GM18499 (cell line): ENCODE measurements around the gene RPS6KA5.
"Not testable (repeated sequence)": the region's sequence is repeated elsewhere in the genome, so short reads cannot be mapped to it uniquely, and the experiment has no call there.

Experiments used
- ATAC-seq: cut with Tn5 transposase; IDR thresholded peaks from one replicate; pipeline ENCODE4 v1.9.1; 2021; ENCODE audit warnings: moderate number of reproducible peaks; ENCODE audit not compliant: insufficient read depth, unreplicated experiment

RPS6KA5 gene

GRCh38 chr14:91060351-91061055 is at the start of gene RPS6KA5:
Gene RPS6KA5 (minus strand): TSS chr14:91060641. CDS start chr14:91060434, 207 bp downstream.
- peak; percentile 79 for ATAC-seq

GRCh38 chr14:91108941-91109611 is 48.6 kb upstream of the RPS6KA5 start:
- ATAC-seq, result no peak

GRCh38 chr14:91103116-91103515 is 42.7 kb upstream of the RPS6KA5 start:
- ATAC-seq, result no peak

- no peak for ATAC-seq
Observed at GRCh38 chr14:91100102-91100501, 39.7 kb upstream of the RPS6KA5 start.

- ATAC-seq, result no peak
Observed at GRCh38 chr14:91098591-91098990, 38.1 kb upstream of the RPS6KA5 start.

GRCh38 chr14:91097657-91098056 is 37.2 kb upstream of the RPS6KA5 start:
- ATAC-seq, result not testable (repeated sequence)

- no peak for ATAC-seq
Observed at GRCh38 chr14:91095178-91095577, 34.7 kb upstream of the RPS6KA5 start.

GRCh38 chr14:91094772-91095171 is 34.3 kb upstream of the RPS6KA5 start:
- ATAC-seq, result no peak

GRCh38 chr14:91093743-91094472 is 33.5 kb upstream of the RPS6KA5 start:
- not testable (repeated sequence) for ATAC-seq

- ATAC-seq, result no peak
Observed at GRCh38 chr14:91092073-91092472, 31.6 kb upstream of the RPS6KA5 start.

GRCh38 chr14:91090743-91091142 is 30.3 kb upstream of the RPS6KA5 start:
- no peak for ATAC-seq

- no peak for ATAC-seq
Observed at GRCh38 chr14:91089958-91090535, 29.6 kb upstream of the RPS6KA5 start.

GRCh38 chr14:91088585-91089235 is 28.3 kb upstream of the RPS6KA5 start:
- no peak for ATAC-seq

- ATAC-seq, result not testable (repeated sequence)
Observed at GRCh38 chr14:91087470-91087869, 27.0 kb upstream of the RPS6KA5 start.

- no peak for ATAC-seq
Observed at GRCh38 chr14:91084516-91084915, 24.1 kb upstream of the RPS6KA5 start.

GRCh38 chr14:91082282-91082681 is 21.8 kb upstream of the RPS6KA5 start:
- ATAC-seq, result no peak

GRCh38 chr14:91080071-91080470 is 19.6 kb upstream of the RPS6KA5 start:
- ATAC-seq, result no peak

- no peak for ATAC-seq
Observed at GRCh38 chr14:91078095-91078737, 17.8 kb upstream of the RPS6KA5 start.

- no peak for ATAC-seq
Observed at GRCh38 chr14:91075553-91075952, 15.1 kb upstream of the RPS6KA5 start.

- ATAC-seq, result no peak
Observed at GRCh38 chr14:91070572-91070971, 10.1 kb upstream of the RPS6KA5 start.
